GM12864 (cell line): Measurements from ENCODE around the gene CASQ2.
"Not testable (repeated sequence)": the region's sequence is repeated elsewhere in the genome, so short reads cannot be mapped to it uniquely, and the experiment has no call there.

ENCODE experiments used
- DNase-seq: peaks from one replicate; pipeline ENCODE4 v3.0.0-alpha.2; 2011; ENCODE audit warnings: low read depth
- H3K4me3 ChIP-seq: 2 replicates; pipeline ENCODE4 v1.5.1; 2011; ENCODE audit warnings: mild to moderate bottlenecking, low read depth, low read length, control low read depth
- TF ChIP-seq, protein P1 (sequence below): IDR thresholded peaks from 2 replicates; pipeline ENCODE4 v1.5.1; 2011; ENCODE audit warnings: low read depth, mild to moderate bottlenecking, moderate library complexity, low read length, control low read depth, inconsistent platforms; ENCODE audit errors: missing control alignments

The CASQ2 gene

DNA sequence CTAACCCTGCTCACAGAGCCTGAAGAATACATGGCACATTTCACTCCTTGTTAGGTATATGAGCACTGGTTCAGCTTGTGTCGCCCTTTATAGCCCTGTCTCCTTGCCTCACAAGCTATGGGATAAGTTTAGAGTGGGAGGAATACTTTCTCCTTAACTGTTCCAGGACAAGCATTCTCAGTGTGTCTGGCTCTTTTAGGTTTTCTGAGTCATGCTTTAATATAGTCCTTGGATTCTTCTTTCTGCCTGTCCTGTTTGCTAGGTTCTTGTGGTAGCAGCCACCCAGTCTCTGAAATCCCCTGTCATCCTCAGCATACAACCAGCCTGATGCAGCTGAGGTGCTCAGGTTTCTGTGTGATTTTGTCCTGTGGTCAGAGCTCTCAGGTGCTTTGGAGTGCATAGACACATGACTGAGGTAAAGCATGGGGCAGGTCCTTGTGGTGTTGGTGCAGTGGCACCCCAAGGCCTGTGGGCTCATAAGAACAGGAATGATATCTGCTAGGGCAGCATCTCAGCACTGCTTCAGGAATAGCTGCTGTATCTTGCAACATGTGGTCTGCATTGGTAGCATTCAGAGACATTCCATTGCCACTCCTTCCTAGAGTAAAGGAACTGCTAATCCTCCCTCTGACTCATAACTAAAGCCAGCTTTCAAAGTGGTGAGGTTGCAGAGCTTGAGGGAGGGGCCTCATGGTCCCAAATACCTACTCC is 14.2 kb upstream of the CASQ2 start:
- no peak for DNase-seq
- TF ChIP-seq, protein P1, sequence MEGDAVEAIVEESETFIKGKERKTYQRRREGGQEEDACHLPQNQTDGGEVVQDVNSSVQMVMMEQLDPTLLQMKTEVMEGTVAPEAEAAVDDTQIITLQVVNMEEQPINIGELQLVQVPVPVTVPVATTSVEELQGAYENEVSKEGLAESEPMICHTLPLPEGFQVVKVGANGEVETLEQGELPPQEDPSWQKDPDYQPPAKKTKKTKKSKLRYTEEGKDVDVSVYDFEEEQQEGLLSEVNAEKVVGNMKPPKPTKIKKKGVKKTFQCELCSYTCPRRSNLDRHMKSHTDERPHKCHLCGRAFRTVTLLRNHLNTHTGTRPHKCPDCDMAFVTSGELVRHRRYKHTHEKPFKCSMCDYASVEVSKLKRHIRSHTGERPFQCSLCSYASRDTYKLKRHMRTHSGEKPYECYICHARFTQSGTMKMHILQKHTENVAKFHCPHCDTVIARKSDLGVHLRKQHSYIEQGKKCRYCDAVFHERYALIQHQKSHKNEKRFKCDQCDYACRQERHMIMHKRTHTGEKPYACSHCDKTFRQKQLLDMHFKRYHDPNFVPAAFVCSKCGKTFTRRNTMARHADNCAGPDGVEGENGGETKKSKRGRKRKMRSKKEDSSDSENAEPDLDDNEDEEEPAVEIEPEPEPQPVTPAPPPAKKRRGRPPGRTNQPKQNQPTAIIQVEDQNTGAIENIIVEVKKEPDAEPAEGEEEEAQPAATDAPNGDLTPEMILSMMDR: no peak
- no peak overlapping the region for H3K4me3 ChIP-seq

DNA sequence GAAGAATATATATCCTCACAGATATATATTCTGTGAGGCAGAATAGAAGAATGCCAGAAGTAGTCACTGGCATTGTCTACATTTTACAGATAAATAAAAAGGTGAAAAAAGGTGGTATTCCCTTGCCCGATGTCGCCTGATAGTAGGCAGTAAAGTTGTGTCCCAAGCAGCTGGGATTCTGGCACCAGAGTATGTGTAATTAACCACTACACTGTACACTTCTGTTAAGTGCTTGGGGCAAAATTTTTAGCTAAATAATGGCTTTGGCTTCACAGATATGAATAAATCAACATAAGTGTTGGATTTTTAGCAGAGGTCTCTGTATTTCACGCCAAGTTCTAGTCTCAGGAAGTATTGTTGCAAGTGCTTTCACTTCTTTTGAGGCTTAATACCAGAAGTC is 13.3 kb upstream of the CASQ2 start:
- H3K4me3 ChIP-seq: no peak overlapping the region
- no peak for DNase-seq
- TF ChIP-seq, protein P1: no peak

DNA sequence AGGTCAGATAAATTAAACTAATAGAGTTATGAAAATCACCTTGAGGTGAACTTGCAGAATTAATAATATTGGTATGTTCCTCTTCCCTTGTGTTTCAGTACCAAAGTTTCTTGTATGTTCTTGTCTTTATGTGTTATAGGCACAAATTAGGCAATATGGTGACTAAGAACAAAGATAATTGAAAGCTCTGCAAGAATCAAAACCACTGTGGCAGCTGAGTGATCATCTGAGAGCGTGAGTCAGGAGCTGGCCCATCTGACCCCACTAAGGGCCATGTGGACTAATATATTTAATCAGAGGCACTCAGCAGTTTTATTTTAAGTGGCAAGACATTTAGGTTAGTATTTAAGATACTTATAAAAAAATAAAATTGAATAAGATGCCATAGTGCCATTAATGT is 12.8 kb upstream of the CASQ2 start:
- TF ChIP-seq, protein P1: no peak
- DNase-seq: no peak
- H3K4me3 ChIP-seq: no peak overlapping the region

DNA sequence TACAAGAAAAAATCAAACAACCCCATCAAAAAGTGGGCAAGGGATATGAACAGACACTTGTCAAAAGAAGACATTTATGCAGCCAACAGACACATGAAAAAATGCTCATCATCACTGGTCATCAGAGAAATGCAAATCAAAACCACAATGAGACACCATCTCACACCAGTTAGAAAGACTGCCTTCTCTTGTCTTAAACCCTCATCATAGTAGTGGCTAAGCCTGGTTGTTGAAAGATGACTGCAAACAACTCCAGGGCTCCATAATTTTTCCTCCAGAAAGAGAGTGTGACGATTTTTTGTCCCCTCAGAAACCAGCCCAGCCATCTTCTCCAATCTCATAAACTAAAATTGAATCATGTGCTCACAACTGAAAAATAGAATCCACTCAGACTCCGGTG is 12.1 kb upstream of the CASQ2 start:
- DNase-seq, H3K4me3 ChIP-seq: not testable (repeated sequence)

DNA sequence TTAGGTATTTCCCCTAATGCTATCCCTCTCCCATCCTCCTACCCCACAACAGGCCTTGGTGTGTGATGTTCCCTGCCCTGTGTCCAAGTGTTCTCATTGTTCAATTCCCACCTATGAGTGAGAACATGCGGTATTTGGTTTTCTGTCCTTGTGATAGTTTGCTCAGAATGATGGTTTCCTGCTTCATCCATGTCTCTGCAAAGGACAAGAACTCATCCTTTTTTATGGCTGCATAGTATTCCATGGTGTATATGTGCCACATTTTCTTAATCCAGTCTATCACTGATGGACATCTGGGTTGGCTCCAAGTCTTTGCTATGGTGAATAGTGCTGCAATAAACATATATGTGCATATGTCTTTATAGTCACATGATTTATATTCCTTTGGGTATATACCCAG is 10.6 kb upstream of the CASQ2 start:
- DNase-seq, H3K4me3 ChIP-seq: not testable (repeated sequence)

DNA sequence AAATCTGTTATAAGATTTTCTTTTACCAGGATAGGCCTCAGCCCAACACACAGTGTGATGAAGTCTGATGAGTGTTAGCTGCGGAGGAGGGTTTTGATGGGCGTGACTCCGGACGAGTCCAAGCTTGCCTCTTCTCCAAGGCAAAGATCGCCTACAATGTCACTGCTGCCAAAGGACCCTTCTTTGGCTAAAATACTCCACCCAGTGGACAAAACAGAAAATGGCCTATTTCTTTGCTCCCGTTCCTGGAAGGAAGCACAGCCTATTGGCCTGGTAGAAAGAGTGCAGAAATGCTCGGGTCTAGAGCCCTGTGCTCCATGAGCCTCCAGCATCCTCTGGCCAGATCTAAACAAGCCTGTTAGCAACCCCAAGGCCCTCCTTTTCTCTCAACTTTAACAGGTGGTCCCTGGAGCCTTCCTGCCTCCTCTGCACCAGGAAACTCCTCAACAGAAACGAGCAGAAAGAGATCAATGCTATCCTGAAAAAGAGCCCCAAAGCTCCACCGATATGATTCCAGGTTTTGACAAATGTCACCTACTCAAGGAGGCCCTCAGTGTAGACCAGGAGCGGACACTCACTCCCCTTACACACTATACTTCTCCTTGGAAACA is 3.4 kb upstream of the CASQ2 start:
- TF ChIP-seq, protein P1: peak; percentile 71
- DNase-seq: peak; percentile 29
- H3K4me3 ChIP-seq: no peak overlapping the region

DNA sequence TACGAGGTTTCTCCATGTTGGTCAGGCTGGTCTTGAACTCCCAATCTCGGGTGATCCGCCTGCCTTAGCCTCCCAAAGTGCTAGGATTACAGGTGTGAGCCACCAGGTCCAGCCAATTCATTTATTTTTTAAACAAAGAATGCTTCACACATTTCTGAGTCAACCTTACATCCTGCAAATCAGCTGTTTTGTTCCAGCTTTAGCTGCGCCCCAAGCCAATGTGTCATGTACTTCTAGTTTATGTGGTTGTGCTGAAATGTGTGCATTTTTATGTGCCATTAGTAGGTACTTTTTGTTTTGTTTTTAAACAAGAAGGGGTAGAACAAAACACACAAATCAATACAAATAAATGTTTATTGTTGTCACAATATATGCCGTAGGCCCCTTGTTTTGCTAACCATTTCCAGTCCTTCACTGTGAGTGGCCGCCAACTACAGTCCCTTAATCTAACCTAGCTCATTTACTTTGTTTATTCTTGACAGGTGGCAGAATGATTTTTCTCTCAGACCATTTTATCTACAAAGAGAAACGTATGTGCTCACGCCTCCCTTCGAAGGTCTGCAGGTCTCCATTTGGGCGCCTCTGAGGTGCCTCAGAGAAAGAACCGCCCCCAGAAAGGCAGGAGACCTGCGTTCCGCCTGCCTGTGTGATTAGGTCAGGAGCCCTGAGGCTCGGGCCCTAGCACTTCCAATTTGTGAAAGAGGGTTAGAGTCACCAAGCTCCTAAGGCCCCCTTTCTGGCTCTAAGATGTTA is 2.8 kb upstream of the CASQ2 start:
- no peak overlapping the region for H3K4me3 ChIP-seq
- TF ChIP-seq, protein P1: no peak
- no peak for DNase-seq
